Thyroid gland (tissue), 4 donors: ENCODE data around the gene NR6A1. TPM values are rescaled to one million over a fixed set of nuclear protein-coding genes. Genes with fewer than 3 reads are reported as not detected.

Experiments
- DNase-seq, 2 donors: peaks; one replicate each; pipeline ENCODE4 v3.0.0-alpha.2; 2019
- H3K27ac ChIP-seq, 3 donors: fragments of 200-600 bp; sonication (generic); 1 replicate in 2 of 3; 2 replicates in 1 of 3; pipeline ENCODE4 v1.5.1; 2016 to 2019; ENCODE audit warnings: mild to moderate bottlenecking in 1 of 3, moderate library complexity in 1 of 3
- H3K27me3 ChIP-seq: fragments of 200-600 bp; sonication (generic); one replicate; pipeline ENCODE4 v1.5.1; 2019
- H3K36me3 ChIP-seq, 2 donors: fragments of 200-600 bp; sonication (generic); one replicate each; pipeline ENCODE4 v1.5.1; 2016 to 2019
- H3K4me1 ChIP-seq, 2 donors: fragments of 200-600 bp; sonication (generic); one replicate each; pipeline ENCODE4 v1.5.1; 2017 to 2019
- H3K4me3 ChIP-seq, 3 donors: fragments of 200-600 bp; sonication (generic); replicated peaks in 1 of 3; 1 replicate in 2 of 3; 2 replicates in 1 of 3; pipeline ENCODE4 v1.5.1; 2016; ENCODE audit warnings: mild to moderate bottlenecking in 1 of 3
- H3K9me3 ChIP-seq: fragments of 200-600 bp; sonication (generic); one replicate; pipeline ENCODE4 v1.5.1; 2017
- CTCF ChIP-seq, 6 experiments: fragments of 200-600 bp in 3 of 6; fragments of 450-650 bp in 3 of 6; sonication (generic) in 3 of 6; IDR thresholded peaks; one replicate each; pipeline ENCODE4 v1.5.1; 2016 to 2019; ENCODE audit warnings: antibody characterized with exemption in 6 of 6, mild to moderate bottlenecking in 2 of 6, inconsistent platforms in 1 of 6, moderate library complexity in 1 of 6
- POLR2A ChIP-seq, 2 donors: fragments of 450-650 bp; IDR thresholded peaks; one replicate each; pipeline ENCODE4 v1.6.1; 2017; ENCODE audit warnings: antibody characterized with exemption in 2 of 2, mild to moderate bottlenecking in 2 of 2, moderate library complexity in 1 of 2
- WGBS, 2 donors: methylation state at CpG; one replicate each; pipeline ENCODE4 v1.1.5; 2017; 5-methylcytosine and 5-hydroxymethylcytosine counted together
- intact Hi-C: fragments of 100-400 bp; cut with DNase I; formaldehyde crosslinking; loops from one replicate; pipeline ENCODE4 v1.15.1; 2023
- total RNA-seq, 4 donors: library from RNA; depleted of rRNA; stranded (reverse); fragments of >200 nt; gene quantifications; one replicate each; pipeline ENCODE4 v1.2.3, GENCODE V29; 2016

NR6A1 gene
- total RNA-seq, 4 donors from 2014 or later: 15.3 to 25.0 (median 19.3) TPM

DNA sequence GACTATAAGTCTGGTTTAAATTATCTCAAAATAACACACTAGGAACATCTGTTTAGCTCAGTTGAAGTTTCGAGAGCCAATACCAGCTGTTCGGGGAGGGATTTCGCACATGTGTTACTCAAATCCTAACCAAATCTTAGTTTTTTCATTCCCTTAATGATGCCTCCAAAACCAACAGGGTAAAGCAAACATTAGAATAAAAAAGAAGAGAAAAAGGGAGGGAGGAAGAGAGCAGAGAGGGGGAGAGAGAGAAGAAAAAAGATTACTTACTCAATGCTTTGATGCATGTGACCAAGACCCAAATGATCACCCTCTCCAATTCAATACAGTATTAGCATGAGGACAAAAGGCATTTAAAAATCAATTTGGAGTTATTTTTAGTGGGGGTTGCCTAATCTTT, 177.9 kb downstream of the NR6A1 start:
- H3K27ac ChIP-seq: no peak overlapping the region
- TF ChIP-seq POLR2A (IDR thresholded peaks at IDR 0.05): no peak
- TF ChIP-seq CTCF (IDR thresholded peaks at IDR 0.05): no peak
- no peaks in the 10 kb centered on the region for H3K36me3 ChIP-seq
- intact Hi-C loops: no loop called here
- peaks cover 29 to 55% of the 10 kb centered on the region in 2 donors for H3K4me1 ChIP-seq
- no peak for DNase-seq
- WGBS, 2 donors: 86 to 88% methylated on average over 3 of the region's 3 CpGs
- H3K27me3 ChIP-seq: no peaks in the 10 kb centered on the region
- no peaks in the 10 kb centered on the region for H3K9me3 ChIP-seq
- H3K4me3 ChIP-seq: no peak overlapping the region

DNA sequence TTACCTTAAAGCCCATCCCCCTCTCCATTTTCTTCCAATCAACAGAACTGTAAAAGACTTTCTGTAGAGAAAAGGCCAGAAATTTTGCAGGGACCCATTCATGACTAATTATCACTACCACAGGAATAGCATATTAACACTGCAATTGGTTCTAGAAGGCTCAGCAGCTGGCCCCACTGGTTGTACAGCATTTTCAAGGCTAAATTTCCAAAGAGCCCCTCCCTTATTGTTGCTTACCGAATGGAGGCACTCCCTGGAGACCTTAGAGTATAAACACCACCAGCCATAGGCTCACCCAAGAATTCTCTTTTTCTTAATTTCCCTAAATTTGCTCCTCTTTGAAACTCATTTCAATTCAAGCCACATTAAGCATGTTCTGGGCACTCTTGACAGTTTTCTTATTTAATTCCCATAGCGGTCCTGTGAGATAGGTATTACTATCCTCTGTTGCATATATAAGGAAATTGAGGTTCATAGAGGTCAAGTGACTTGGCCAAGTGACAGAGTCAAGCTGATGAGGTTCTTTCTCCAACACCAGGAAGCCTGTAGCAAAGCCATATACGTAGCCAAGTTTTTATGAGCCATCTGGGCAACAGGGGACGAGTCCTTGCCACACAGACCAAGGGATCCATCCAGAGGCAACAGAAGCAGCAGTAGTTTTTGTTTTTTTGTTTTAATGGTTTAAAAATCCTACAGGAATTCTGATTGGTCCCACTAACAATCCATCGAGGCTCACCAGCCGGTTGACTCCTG, 180.0 kb downstream of the NR6A1 start:
- intact Hi-C loops: no loop called here

GRCh38 chr9:124584631-124585030, 186.5 kb downstream of the NR6A1 start:
- Histone ChIP-seq H3K36me3 (no peaks in the 10 kb centered on the region), H3K4me3 (no peak overlapping the region), H3K27ac (no peak overlapping the region), H3K4me1 (peaks cover 0 to 7% of the 10 kb centered on the region in 2 donors), H3K9me3 (no peaks in the 10 kb centered on the region), H3K27me3 (no peaks in the 10 kb centered on the region)
- no peak for DNase-seq
- no peak for TF ChIP-seq POLR2A (IDR thresholded peaks at IDR 0.05)
- TF ChIP-seq CTCF (IDR thresholded peaks at IDR 0.05): no peak
- intact Hi-C loops: no loop called here
- 69 to 70% methylated on average over 5 of the region's 5 CpGs for WGBS, 2 donors

More for the DNA sequence above, 180.0 kb downstream of the NR6A1 start:
- Histone ChIP-seq H3K4me3 (no peak overlapping the region), H3K36me3 (no peaks in the 10 kb centered on the region), H3K27ac (no peak overlapping the region), H3K9me3 (no peaks in the 10 kb centered on the region), H3K27me3 (no peaks in the 10 kb centered on the region), H3K4me1 (peaks cover 19 to 39% of the 10 kb centered on the region in 2 donors)
- no peak for DNase-seq
- no peak for TF ChIP-seq CTCF (IDR thresholded peaks at IDR 0.05)
- TF ChIP-seq POLR2A (IDR thresholded peaks at IDR 0.05): no peak
- whole genome bisulfite sequencing, 2 donors: 77 to 90% methylated on average over 6 of the region's 6 CpGs

DNA sequence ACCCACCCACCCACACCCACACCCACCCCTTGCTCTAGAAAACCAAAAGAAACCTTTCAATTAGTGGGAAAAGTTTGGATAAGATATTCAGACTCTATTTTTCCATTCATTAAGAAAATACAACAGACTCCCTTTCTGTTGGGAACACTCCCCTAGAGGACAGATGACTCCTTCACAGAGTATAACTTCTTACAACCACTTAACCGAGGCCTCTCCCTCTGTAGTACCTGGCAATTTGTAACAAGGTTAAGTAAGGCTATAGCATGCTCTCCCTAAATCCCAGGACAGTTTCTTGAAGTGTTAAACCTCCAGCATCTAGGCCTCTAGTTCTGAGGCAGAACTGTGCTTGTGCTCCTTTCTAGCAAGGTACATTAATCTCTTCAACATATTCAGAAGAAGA, 188.0 kb downstream of the NR6A1 start:
- no peak for DNase-seq
- no peak overlapping the region for H3K4me3 ChIP-seq
- H3K27ac ChIP-seq: no peak overlapping the region
- intact Hi-C loops: no loop called here
- no peaks in the 10 kb centered on the region for H3K36me3 ChIP-seq
- no peak for TF ChIP-seq CTCF (IDR thresholded peaks at IDR 0.05)
- TF ChIP-seq POLR2A (IDR thresholded peaks at IDR 0.05): no peak
- WGBS, 2 donors: 29 to 35% methylated on average over 1 of the region's 1 CpG
- no peaks in the 10 kb centered on the region for H3K27me3 ChIP-seq
- H3K4me1 ChIP-seq: peaks cover 0 to 7% of the 10 kb centered on the region in 2 donors
- H3K9me3 ChIP-seq: no peaks in the 10 kb centered on the region

- 96 to 100% methylated on average over 1 of the region's 1 CpG for WGBS, 2 donors
- TF ChIP-seq CTCF (IDR thresholded peaks at IDR 0.05): no peak
- no peak for TF ChIP-seq POLR2A (IDR thresholded peaks at IDR 0.05)
- no peaks in the 10 kb centered on the region for H3K9me3 ChIP-seq
- intact Hi-C loops: no loop called here
- H3K36me3 ChIP-seq: no peaks in the 10 kb centered on the region
- no peak overlapping the region for H3K27ac ChIP-seq
- DNase-seq: no peak
- no peak overlapping the region for H3K4me3 ChIP-seq
- H3K4me1 ChIP-seq: peaks cover 0 to 7% of the 10 kb centered on the region in 2 donors
- no peaks in the 10 kb centered on the region for H3K27me3 ChIP-seq
These were observed 190.9 kb downstream of the NR6A1 start for GRCh38 chr9:124580186-124580585.
